Ectodermal cell (in vitro differentiated cells): Measurements from ENCODE around the gene MELTF.

Experiments
- H3K27ac ChIP-seq: 2 replicates; pipeline ENCODE4 v1.7.0; 2013; ENCODE audit warnings: mild to moderate bottlenecking, low read depth, low read length; ENCODE audit not compliant: insufficient read depth, poor library complexity, severe bottlenecking
- H3K27me3 ChIP-seq: 2 replicates; pipeline ENCODE4 v1.7.0; 2013; ENCODE audit warnings: mild to moderate bottlenecking, low read length; ENCODE audit not compliant: insufficient read depth, control insufficient read depth, poor library complexity, severe bottlenecking
- H3K36me3 ChIP-seq: one replicate; pipeline ENCODE4 v1.7.0; 2013; ENCODE audit warnings: low read length; ENCODE audit not compliant: control insufficient read depth, insufficient read depth
- H3K4me1 ChIP-seq: one replicate; pipeline ENCODE4 v1.7.0; 2013; ENCODE audit warnings: low read length; ENCODE audit not compliant: control insufficient read depth, insufficient read depth
- H3K4me3 ChIP-seq: 2 replicates; pipeline ENCODE4 v1.7.0; 2013; ENCODE audit warnings: low read depth, low read length, control low read depth; ENCODE audit not compliant: insufficient read depth
- H3K9me3 ChIP-seq: 2 replicates; pipeline ENCODE4 v1.7.0; 2013; ENCODE audit warnings: mild to moderate bottlenecking, low read length, moderate library complexity; ENCODE audit not compliant: control insufficient read depth
- WGBS, 2 experiments: methylation state at CpG; one replicate each; pipeline ENCODE4 v1.1.7; 2013; ENCODE audit warnings: missing lambda C conversion rate in 2 of 2; 5-methylcytosine and 5-hydroxymethylcytosine counted together

The MELTF gene

DNA sequence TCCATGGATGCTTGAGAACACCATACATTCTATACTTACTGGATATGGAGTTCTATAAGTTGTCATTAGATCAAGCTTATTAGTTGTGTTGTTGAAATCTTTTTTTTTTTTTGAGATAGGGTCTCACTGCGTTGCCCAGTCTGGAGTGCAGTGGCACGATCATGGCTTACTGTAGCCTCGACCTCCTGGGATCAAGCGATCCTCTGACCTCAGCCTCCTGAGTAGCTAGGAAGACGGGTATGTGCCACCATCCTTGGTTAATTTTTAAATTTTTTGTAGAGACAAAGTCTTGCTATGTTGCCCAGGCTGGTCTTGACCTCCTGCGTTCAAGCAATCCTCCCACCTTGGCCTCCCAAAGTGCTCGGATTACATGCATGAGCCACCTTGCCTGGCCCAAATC lies 74.8 kb downstream of the MELTF start:
- Histone ChIP-seq H3K4me3 (no peak overlapping the region), H3K27me3 (peaks cover 14% of the 10 kb centered on the region), H3K36me3 (no peaks in the 10 kb centered on the region), H3K4me1 (no peaks in the 10 kb centered on the region), H3K27ac (no peak overlapping the region), H3K9me3 (no peaks in the 10 kb centered on the region)
- WGBS, 2 experiments = 77 to 78% methylated on average over 7 of the region's 7 CpGs
